ENCODE measurements around the gene FLT3.
"Not testable (repeated sequence)": the region's sequence is repeated elsewhere in the genome, so short reads cannot be mapped to it uniquely, and the experiment has no call there.

Gene FLT3

DNA sequence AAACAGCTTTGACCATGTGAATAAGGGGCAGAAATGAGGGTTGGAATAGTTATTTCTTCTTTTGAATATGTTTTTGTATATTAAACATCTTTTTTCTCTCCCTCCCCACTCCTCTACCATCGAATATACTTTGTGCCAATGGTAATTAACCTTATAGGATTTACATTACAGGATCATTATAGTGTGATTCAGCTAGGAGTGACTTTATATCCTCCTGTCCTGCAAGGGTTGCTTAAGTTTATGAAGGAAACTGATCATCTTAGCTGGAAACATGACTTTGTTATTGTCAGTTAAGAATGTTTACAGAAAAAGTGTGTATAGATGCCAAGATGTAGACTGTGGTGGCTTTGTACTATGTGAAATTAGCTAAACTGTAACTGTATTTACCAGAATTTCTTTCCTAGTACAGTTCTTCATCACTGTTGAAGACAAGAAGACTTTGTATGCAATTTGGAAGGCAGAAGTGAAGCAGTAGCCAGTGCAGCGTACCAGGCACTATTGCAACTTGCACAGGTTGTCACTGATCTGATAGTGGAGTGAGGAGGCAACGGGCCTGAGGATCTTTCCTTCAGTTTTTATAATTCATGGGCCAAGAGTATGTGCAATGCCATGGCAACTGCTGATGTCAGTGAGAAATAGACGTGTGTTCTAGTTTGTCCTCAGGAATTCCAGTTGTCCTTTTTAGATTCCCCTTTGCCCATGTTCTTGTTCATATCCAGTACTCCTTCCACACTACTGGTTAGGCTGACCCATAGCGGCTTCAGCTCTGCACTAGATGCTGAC lies 29.7 kb upstream of the FLT3 start:
- Histone ChIP-seq H3K4me1 (ENCODE audit: insufficient read depth, low read length) (no peaks in the 10 kb centered on the region), H3K4me3 (ENCODE audit: low read depth in 1 of 2, low read length in 2 of 2) (no peak overlapping the region), H3K9me3 (ENCODE audit: low read length) (no peaks in the 10 kb centered on the region)

DNA sequence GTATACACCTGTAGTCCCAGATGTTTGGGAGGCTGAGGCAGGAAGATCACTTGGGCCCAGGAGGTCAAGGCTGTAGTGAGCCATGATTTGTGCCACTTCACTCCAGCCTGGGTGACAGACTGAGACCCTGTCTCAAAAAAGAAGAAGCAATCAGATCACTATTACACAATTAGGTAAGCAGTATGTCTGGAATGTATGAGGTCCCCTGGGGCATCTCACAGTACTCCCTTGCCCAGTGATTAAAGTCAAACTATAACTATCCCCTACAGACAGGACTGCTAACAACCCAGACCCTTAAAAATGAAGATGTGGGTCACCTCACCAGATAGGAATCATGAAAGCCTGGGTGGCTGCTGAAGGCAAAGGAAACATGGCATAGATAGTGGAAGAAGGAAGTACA lies 28.6 kb upstream of the FLT3 start:
- no peaks in the 10 kb centered on the region for H3K27me3 ChIP-seq (ENCODE audit: control insufficient read depth in 1 of 2, insufficient read depth in 2 of 2, low read length in 2 of 2)
- no peaks in the 10 kb centered on the region for H3K4me1 ChIP-seq (ENCODE audit: insufficient read depth, low read length)
- no peak overlapping the region for H3K27ac ChIP-seq (ENCODE audit: low read depth, low read length)
- H3K9me3 ChIP-seq (ENCODE audit: low read length) = no peaks in the 10 kb centered on the region
- no peak overlapping the region for H3K9ac ChIP-seq (ENCODE audit: low read length)
- no peak overlapping the region for H3K4me3 ChIP-seq (ENCODE audit: low read depth in 1 of 2, low read length in 2 of 2)
- no peaks in the 10 kb centered on the region for H3K36me3 ChIP-seq (ENCODE audit: insufficient read depth, low read length)

More for the DNA sequence above, 29.7 kb upstream of the FLT3 start:
- Histone ChIP-seq H3K36me3 (ENCODE audit: insufficient read depth, low read length) (no peaks in the 10 kb centered on the region), H3K9ac (ENCODE audit: low read length) (no peak overlapping the region), H3K27me3 (ENCODE audit: control insufficient read depth in 1 of 2, insufficient read depth in 2 of 2, low read length in 2 of 2) (no peaks in the 10 kb centered on the region), H3K27ac (ENCODE audit: low read depth, low read length) (no peak overlapping the region)

DNA sequence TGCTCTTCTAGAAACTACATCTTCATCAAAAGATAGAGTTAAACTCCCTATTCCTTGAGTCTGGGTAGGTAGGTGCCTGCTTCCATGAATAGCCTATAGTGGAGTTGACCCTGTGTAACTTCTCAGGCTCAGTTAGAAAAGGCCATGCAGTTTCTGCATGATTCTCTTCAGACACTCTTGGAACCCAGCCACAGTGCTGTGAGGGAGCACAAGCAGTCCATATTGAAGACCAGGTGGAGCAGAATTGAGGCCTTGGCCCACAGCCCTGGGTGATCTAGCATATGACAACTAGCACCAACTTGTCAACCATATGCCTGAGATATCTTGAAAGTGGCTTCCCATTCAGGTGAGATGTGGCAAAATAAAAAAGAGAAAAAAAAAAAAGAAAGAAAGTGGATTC lies 27.7 kb upstream of the FLT3 start:
- no peaks in the 10 kb centered on the region for H3K36me3 ChIP-seq (ENCODE audit: insufficient read depth, low read length)
- H3K9ac ChIP-seq (ENCODE audit: low read length) = no peak overlapping the region
- H3K4me3 ChIP-seq (ENCODE audit: low read depth in 1 of 2, low read length in 2 of 2) = no peak overlapping the region
- no peaks in the 10 kb centered on the region for H3K27me3 ChIP-seq (ENCODE audit: control insufficient read depth in 1 of 2, insufficient read depth in 2 of 2, low read length in 2 of 2)
- no peaks in the 10 kb centered on the region for H3K9me3 ChIP-seq (ENCODE audit: low read length)
- H3K4me1 ChIP-seq (ENCODE audit: insufficient read depth, low read length) = no peaks in the 10 kb centered on the region
- H3K27ac ChIP-seq (ENCODE audit: low read depth, low read length) = no peak overlapping the region

DNA sequence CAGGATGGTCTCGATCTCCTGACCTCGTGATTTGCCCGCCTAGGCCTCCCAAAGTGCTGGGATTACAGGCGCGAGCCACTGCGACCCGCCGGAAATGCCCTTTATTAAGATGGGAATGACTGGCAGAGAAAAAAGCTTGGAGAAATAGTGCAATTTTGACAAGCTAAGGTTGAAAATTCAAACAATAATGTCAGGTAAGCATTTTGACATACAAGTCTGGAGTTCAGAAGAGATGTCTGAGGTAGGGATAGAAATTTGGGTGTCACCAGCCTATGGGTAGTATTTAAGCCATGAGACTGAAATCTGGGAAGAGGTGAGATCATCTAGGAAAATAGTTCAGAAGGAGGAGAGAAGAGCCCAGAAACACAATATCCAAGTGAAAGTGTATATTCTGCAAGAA lies 20.8 kb upstream of the FLT3 start:
- Histone ChIP-seq H3K36me3 (ENCODE audit: insufficient read depth, low read length) (no peaks in the 10 kb centered on the region), H3K4me3 (ENCODE audit: low read depth in 1 of 2, low read length in 2 of 2) (no peak overlapping the region), H3K27ac (ENCODE audit: low read depth, low read length) (no peak overlapping the region), H3K9ac (ENCODE audit: low read length) (no peak overlapping the region), H3K9me3 (ENCODE audit: low read length) (no peaks in the 10 kb centered on the region), H3K4me1 (ENCODE audit: insufficient read depth, low read length) (no peaks in the 10 kb centered on the region), H3K27me3 (ENCODE audit: control insufficient read depth in 1 of 2, insufficient read depth in 2 of 2, low read length in 2 of 2) (no peaks in the 10 kb centered on the region)

DNA sequence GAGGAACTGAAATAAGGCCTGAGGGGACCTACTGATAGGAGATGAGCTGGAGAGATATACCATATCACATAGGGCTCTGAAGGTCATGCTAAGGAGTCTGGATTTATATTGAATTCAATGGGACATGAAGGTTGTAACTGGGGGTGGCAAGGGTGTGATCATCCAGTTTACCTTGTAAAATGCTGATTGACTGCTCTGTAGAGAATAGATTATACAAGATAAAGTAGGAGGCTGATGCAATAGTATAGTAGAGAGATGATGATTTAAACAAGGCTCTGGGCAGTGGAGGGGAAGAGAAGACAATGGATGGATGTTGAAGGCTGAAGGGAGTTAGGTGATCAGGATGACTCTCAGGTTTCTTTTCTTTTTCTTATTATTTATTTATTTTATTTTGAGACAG lies 19.9 kb upstream of the FLT3 start:
- Histone ChIP-seq H3K9me3 (ENCODE audit: low read length) (no peaks in the 10 kb centered on the region), H3K4me1 (ENCODE audit: insufficient read depth, low read length) (no peaks in the 10 kb centered on the region), H3K27me3 (ENCODE audit: control insufficient read depth in 1 of 2, insufficient read depth in 2 of 2, low read length in 2 of 2) (no peaks in the 10 kb centered on the region)

DNA sequence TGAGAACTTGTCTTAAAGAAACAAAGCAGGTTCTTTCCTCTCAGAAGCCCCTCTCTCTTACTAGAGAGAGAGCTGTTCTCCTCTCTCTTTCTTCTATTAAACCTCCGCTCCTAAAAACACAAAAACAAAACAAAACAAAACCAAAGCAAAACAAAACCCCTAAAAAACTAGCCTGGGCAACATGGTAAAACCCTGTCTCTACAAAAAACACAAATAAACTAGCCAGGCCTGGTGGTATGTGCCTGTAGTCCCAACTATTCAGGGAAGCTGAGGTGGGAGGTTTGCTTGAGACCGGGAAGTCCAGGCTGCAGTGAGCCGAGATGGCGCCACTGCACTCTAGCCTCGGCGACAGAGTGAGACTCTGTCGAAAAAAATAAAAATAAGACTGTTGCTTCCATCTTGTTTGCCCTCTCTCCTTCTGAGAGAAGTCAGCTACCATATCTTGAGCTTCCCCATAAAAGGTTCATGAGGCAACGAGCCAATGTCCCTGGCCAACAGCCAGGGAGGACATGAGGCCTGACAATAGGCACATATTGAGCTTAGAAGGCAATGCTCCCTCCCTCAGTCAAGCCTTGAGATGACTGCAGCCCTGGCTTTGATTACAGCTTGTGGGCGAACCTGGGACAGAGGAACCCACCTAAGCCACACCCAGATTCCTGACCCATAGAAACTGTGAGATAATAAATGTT lies 17.5 kb upstream of the FLT3 start:
- Histone ChIP-seq H3K36me3 (ENCODE audit: insufficient read depth, low read length) (no peaks in the 10 kb centered on the region), H3K4me1 (ENCODE audit: insufficient read depth, low read length) (no peaks in the 10 kb centered on the region), H3K4me3 (ENCODE audit: low read depth in 1 of 2, low read length in 2 of 2) (no peak overlapping the region), H3K9ac (ENCODE audit: low read length) (no peak overlapping the region), H3K9me3 (ENCODE audit: low read length) (no peaks in the 10 kb centered on the region), H3K27ac (ENCODE audit: low read depth, low read length) (no peak overlapping the region), H3K27me3 (ENCODE audit: control insufficient read depth in 1 of 2, insufficient read depth in 2 of 2, low read length in 2 of 2) (no peaks in the 10 kb centered on the region)

More for the DNA sequence above, 19.9 kb upstream of the FLT3 start:
- no peaks in the 10 kb centered on the region for H3K36me3 ChIP-seq (ENCODE audit: insufficient read depth, low read length)
- no peak overlapping the region for H3K9ac ChIP-seq (ENCODE audit: low read length)
- H3K27ac ChIP-seq (ENCODE audit: low read depth, low read length) = no peak overlapping the region
- H3K4me3 ChIP-seq (ENCODE audit: low read depth in 1 of 2, low read length in 2 of 2) = no peak overlapping the region

DNA sequence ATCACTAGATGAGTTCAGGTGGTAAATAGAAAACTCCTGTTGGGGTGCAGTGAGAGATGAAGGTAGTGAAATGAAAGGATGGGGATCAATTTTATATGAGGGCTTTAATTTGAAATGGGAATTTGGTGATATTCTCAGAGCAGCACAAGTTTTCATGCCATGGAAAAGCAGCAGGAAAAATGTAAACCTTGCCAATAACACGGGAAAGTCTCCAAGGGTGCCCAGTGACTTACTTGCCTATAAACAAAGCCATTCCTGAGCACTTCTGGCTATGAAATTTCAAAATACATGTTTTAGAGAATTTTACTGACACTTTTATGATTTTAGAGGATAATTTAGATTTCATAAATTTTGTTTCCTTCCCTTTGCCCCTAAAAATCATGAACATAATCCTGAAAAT lies 16.4 kb upstream of the FLT3 start:
- Histone ChIP-seq H3K36me3 (ENCODE audit: insufficient read depth, low read length) (no peaks in the 10 kb centered on the region), H3K27me3 (ENCODE audit: control insufficient read depth in 1 of 2, insufficient read depth in 2 of 2, low read length in 2 of 2) (no peaks in the 10 kb centered on the region), H3K9ac (ENCODE audit: low read length) (no peak overlapping the region), H3K9me3 (ENCODE audit: low read length) (no peaks in the 10 kb centered on the region), H3K4me1 (ENCODE audit: insufficient read depth, low read length) (no peaks in the 10 kb centered on the region), H3K4me3 (ENCODE audit: low read depth in 1 of 2, low read length in 2 of 2) (no peak overlapping the region), H3K27ac (ENCODE audit: low read depth, low read length) (no peak overlapping the region)

DNA sequence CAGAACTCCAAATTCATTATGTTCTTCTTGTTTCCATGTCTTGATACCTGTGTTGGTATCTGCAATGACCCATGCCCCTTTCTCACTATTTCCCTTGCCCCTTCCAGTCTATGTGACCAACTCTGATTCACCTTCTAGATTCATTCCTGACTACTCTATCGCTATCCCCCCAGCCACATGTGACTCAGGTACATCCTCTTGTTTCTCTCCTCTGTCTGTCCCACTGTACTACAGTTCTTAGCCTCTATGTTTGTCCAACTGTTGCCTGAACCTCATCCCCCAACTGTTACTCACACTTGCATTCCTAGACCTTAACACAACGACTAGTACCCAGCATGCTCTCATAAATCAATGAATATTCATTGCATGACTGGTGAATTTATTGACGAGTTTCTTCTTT lies 10.0 kb upstream of the FLT3 start:
- Histone ChIP-seq H3K27me3 (ENCODE audit: control insufficient read depth in 1 of 2, insufficient read depth in 2 of 2, low read length in 2 of 2) (no peaks in the 10 kb centered on the region), H3K27ac (ENCODE audit: low read depth, low read length) (no peak overlapping the region), H3K9ac (ENCODE audit: low read length) (no peak overlapping the region), H3K4me1 (ENCODE audit: insufficient read depth, low read length) (no peaks in the 10 kb centered on the region), H3K9me3 (ENCODE audit: low read length) (no peaks in the 10 kb centered on the region), H3K36me3 (ENCODE audit: insufficient read depth, low read length) (no peaks in the 10 kb centered on the region), H3K4me3 (ENCODE audit: low read depth in 1 of 2, low read length in 2 of 2) (no peak overlapping the region)

DNA sequence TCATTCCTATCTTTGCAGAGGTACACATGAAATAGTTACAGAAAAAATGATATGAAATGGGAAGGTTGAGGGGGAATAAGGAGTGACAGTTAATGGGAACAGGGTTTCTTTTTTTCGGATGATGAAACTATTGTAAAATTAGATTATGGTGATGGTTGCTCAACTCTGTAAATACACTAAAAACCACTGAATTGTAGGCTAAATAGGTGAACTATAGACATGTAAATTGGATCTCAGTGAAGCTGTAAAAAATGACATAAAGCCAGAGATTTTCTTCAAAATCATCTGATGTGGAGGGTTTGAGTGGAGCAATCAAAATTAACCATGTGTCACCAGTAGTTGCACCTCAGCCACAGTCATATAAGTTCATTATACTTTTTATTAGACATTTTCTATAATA lies 6.6 kb upstream of the FLT3 start:
- H3K4me3 ChIP-seq (ENCODE audit: low read depth in 1 of 2, low read length in 2 of 2) = no peak overlapping the region
- no peaks in the 10 kb centered on the region for H3K36me3 ChIP-seq (ENCODE audit: insufficient read depth, low read length)
- no peaks in the 10 kb centered on the region for H3K9me3 ChIP-seq (ENCODE audit: low read length)

DNA sequence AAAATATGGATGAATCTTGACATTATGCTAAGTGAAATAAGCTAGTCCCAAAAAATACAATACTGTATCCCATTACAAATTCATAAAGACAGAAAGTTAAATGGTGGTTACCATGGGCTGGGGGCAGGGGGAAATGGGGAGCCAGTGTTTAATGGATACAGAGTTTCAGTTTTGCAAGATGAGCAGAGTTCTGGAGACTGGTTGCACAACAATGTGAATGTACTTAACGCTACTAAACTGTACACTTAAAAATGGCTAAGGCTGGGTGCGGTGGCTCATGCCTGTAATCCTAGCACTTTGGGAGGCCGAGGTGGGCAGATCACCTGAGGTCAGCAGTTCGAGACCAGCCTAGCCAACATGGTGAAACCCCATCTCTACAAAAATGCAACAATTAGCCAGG lies 1.5 kb upstream of the FLT3 start:
- H3K27me3 ChIP-seq (ENCODE audit: control insufficient read depth in 1 of 2, insufficient read depth in 2 of 2, low read length in 2 of 2) = peaks cover 15 to 19% of the 10 kb centered on the region in 2 donors
- not testable (repeated sequence) for H3K27ac ChIP-seq (ENCODE audit: low read depth, low read length); H3K9me3 ChIP-seq (ENCODE audit: low read length); H3K4me3 ChIP-seq (ENCODE audit: low read depth in 1 of 2, low read length in 2 of 2); H3K9ac ChIP-seq (ENCODE audit: low read length); H3K36me3 ChIP-seq (ENCODE audit: insufficient read depth, low read length); H3K4me1 ChIP-seq (ENCODE audit: insufficient read depth, low read length)

More for the DNA sequence above, 6.6 kb upstream of the FLT3 start:
- Histone ChIP-seq H3K27me3 (ENCODE audit: control insufficient read depth in 1 of 2, insufficient read depth in 2 of 2, low read length in 2 of 2) (peaks cover 0 to under 1% of the 10 kb centered on the region in 2 donors), H3K4me1 (ENCODE audit: insufficient read depth, low read length) (no peaks in the 10 kb centered on the region), H3K27ac (ENCODE audit: low read depth, low read length) (no peak overlapping the region), H3K9ac (ENCODE audit: low read length) (no peak overlapping the region)

DNA sequence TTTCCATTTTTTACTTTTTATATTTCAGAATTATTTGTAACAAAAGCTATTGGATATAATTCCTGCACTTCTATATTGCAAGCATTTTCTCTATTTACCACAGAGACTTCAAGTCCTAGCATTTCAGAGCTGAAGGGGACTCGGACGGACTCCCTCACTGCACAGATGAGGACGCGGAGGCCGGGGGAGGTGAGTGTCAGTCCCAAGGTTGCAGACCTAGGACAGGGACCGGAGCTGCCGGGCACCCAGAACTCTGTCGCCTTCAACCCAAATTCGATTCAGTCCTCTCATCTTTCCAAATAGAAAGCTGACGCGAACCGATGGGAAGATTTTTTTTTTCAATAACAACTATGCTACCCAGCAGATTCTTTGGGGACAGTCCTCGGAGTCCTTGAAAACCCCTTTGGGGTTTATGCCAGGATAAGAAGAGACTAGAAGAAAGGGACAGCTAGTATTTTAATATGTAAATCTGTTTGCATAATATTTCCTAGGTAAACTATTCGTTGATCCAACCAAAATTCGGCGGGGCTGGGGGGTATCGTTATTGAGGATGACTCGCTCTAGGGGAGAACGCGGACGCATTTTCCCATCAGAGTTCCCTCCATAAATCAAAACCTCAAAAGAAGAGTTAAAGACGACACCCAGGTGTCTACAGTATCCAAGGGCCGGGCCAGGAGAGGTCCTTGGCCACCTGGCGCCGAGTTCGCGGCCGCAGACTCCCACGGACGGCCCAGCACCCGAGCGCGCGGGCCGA lies 803 bp downstream of the FLT3 start:
- H3K27ac ChIP-seq (ENCODE audit: low read depth, low read length) = no peak overlapping the region
- no peak overlapping the region for H3K9ac ChIP-seq (ENCODE audit: low read length)
- H3K4me3 ChIP-seq (ENCODE audit: low read depth in 1 of 2, low read length in 2 of 2) = peak overlapping the region in 1 of 2 donors; percentile 3
- H3K9me3 ChIP-seq (ENCODE audit: low read length) = no peaks in the 10 kb centered on the region
- peaks cover 15 to 19% of the 10 kb centered on the region in 2 donors for H3K27me3 ChIP-seq (ENCODE audit: control insufficient read depth in 1 of 2, insufficient read depth in 2 of 2, low read length in 2 of 2)
- no peaks in the 10 kb centered on the region for H3K36me3 ChIP-seq (ENCODE audit: insufficient read depth, low read length)
- no peaks in the 10 kb centered on the region for H3K4me1 ChIP-seq (ENCODE audit: insufficient read depth, low read length)
